Keratinocyte (primary cell): Measurements from ENCODE around the gene NXPH4.

Experiments used
- CTCF ChIP-seq, 3 experiments: IDR thresholded peaks in 1 of 3; conservative IDR thresholded peaks in 1 of 3; optimal IDR thresholded peaks in 1 of 3; 2 replicates in 2 of 3; 3 replicates in 1 of 3; pipeline versions ENCODE3 to v1.5.1; 2011; ENCODE audit warnings: low read length in 3 of 3, mild to moderate bottlenecking in 3 of 3, moderate library complexity in 2 of 3, control low read depth in 1 of 3, inconsistent platforms in 1 of 3; ENCODE audit not compliant: insufficient read depth in 2 of 3; ENCODE audit errors: extremely low read depth in 1 of 3
- EZH2 ChIP-seq: IDR thresholded peaks from one replicate; pipeline ENCODE4 v1.6.1; 2012; ENCODE audit warnings: inconsistent platforms, mild to moderate bottlenecking, low read length, moderate library complexity

GRCh38 chr12:57199191-57199590 is 17.4 kb upstream of the NXPH4 start:
- TF ChIP-seq CTCF (optimal IDR thresholded peaks at IDR 0.05 in 1 of 3, IDR thresholded peaks at IDR 0.05 in 1 of 3, conservative IDR thresholded peaks at IDR 0.05 in 1 of 3; ENCODE audit: extremely low read depth in 1 of 3, insufficient read depth in 2 of 3, low read length in 3 of 3) (no peak), EZH2 (no peak)
